Activated T-cell treated with anti-CD3 and anti-CD28 coated beads, Interleukin-2, amount 50 U/mL, for 24 hours (primary cell): ENCODE results near the gene OR52E8.

Experiments
- DNase-seq: peaks from one replicate; pipeline ENCODE4 v3.0.0-alpha.2; 2020
- H3K27ac Mint-ChIP-seq: 2 replicates; pipeline ENCODE4 v1.8.0; 2020; ENCODE audit warnings: mild to moderate bottlenecking, mixed read lengths
- H3K27me3 Mint-ChIP-seq: 2 replicates; pipeline ENCODE4 v1.8.0; 2020; ENCODE audit warnings: mixed read lengths
- H3K36me3 Mint-ChIP-seq: 2 replicates; pipeline ENCODE4 v1.8.0; 2020; ENCODE audit warnings: low read depth, mixed read lengths
- H3K4me1 Mint-ChIP-seq: 2 replicates; pipeline ENCODE4 v1.8.0; 2020; ENCODE audit warnings: low read depth, mixed read lengths
- H3K4me3 Mint-ChIP-seq: 2 replicates; pipeline ENCODE4 v1.8.0; 2020; ENCODE audit warnings: mild to moderate bottlenecking, moderate library complexity, mixed read lengths
- H3K9me3 Mint-ChIP-seq: 2 replicates; pipeline ENCODE4 v1.8.0; 2020; ENCODE audit warnings: mixed read lengths

OR52E8 gene

GRCh38 chr11:5857590-5857989 is at the start of gene OR52E8:
Gene OR52E8 (minus strand): TSS chr11:5857690. CDS start chr11:5857690, 0 bp downstream.
- Mint-ChIP-seq H3K9me3 (no peaks in the 10 kb centered on the region), H3K27ac (no peak within 1 kb of the TSS), H3K27me3 (peaks cover 38% of the 10 kb centered on the region), H3K4me3 (no peak within 1 kb of the TSS), H3K36me3 (no peaks in the 10 kb centered on the region), H3K4me1 (no peaks in the 10 kb centered on the region)
- no peak for DNase-seq

GRCh38 chr11:5899534-5899933 is 42.0 kb upstream of the OR52E8 start:
- H3K27ac Mint-ChIP-seq = no peak overlapping the region
- no peak for DNase-seq
- H3K27me3 Mint-ChIP-seq = peaks cover 5% of the 10 kb centered on the region
- H3K9me3 Mint-ChIP-seq = no peaks in the 10 kb centered on the region
- H3K36me3 Mint-ChIP-seq = no peaks in the 10 kb centered on the region
- no peak overlapping the region for H3K4me3 Mint-ChIP-seq
- H3K4me1 Mint-ChIP-seq = no peaks in the 10 kb centered on the region

- H3K27me3 Mint-ChIP-seq = peaks cover 3% of the 10 kb centered on the region
- no peaks in the 10 kb centered on the region for H3K9me3 Mint-ChIP-seq
- no peaks in the 10 kb centered on the region for H3K36me3 Mint-ChIP-seq
- no peak for DNase-seq
- no peak within 1 kb of the TSS for H3K4me3 Mint-ChIP-seq
- no peak within 1 kb of the TSS for H3K27ac Mint-ChIP-seq
- H3K4me1 Mint-ChIP-seq = no peaks in the 10 kb centered on the region
Observed at GRCh38 chr11:5892908-5893307, 35.4 kb upstream of the OR52E8 start, which contains the start of gene OR52E5. Gene OR52E5 (plus strand): TSS chr11:5893208. CDS start chr11:5900777, 7,569 bp downstream.

GRCh38 chr11:5891216-5891800 is 33.8 kb upstream of the OR52E8 start:
- Mint-ChIP-seq H3K9me3 (no peaks in the 10 kb centered on the region), H3K4me1 (no peaks in the 10 kb centered on the region), H3K36me3 (no peaks in the 10 kb centered on the region), H3K27ac (no peak overlapping the region), H3K4me3 (no peak overlapping the region), H3K27me3 (peaks cover 15% of the 10 kb centered on the region)
- no peak for DNase-seq

GRCh38 chr11:5887661-5888060 is 30.2 kb upstream of the OR52E8 start:
- H3K9me3 Mint-ChIP-seq = no peaks in the 10 kb centered on the region
- no peaks in the 10 kb centered on the region for H3K4me1 Mint-ChIP-seq
- no peak for DNase-seq
- H3K27ac Mint-ChIP-seq = no peak overlapping the region
- no peaks in the 10 kb centered on the region for H3K36me3 Mint-ChIP-seq
- H3K4me3 Mint-ChIP-seq = no peak overlapping the region
- H3K27me3 Mint-ChIP-seq = peaks cover 24% of the 10 kb centered on the region

- Mint-ChIP-seq H3K4me3 (no peak overlapping the region), H3K4me1 (no peaks in the 10 kb centered on the region), H3K27ac (no peak overlapping the region), H3K9me3 (no peaks in the 10 kb centered on the region), H3K36me3 (no peaks in the 10 kb centered on the region), H3K27me3 (peaks cover 24% of the 10 kb centered on the region)
- no peak for DNase-seq
Observed at GRCh38 chr11:5887172-5887571, 29.7 kb upstream of the OR52E8 start.

GRCh38 chr11:5881756-5882155 is 24.3 kb upstream of the OR52E8 start:
- Mint-ChIP-seq H3K4me3 (no peak overlapping the region), H3K27ac (no peak overlapping the region), H3K36me3 (no peaks in the 10 kb centered on the region), H3K4me1 (no peaks in the 10 kb centered on the region), H3K9me3 (no peaks in the 10 kb centered on the region), H3K27me3 (peaks cover 10% of the 10 kb centered on the region)
- no peak for DNase-seq

- no peak for DNase-seq
- Mint-ChIP-seq H3K4me3 (no peak within 1 kb of the TSS), H3K4me1 (no peaks in the 10 kb centered on the region), H3K9me3 (no peaks in the 10 kb centered on the region), H3K36me3 (no peaks in the 10 kb centered on the region), H3K27me3 (peaks cover 8% of the 10 kb centered on the region), H3K27ac (no peak within 1 kb of the TSS)
Observed at GRCh38 chr11:5880329-5880728, 22.8 kb upstream of the OR52E8 start, which contains the start of gene OR52E4. Gene OR52E4 (plus strand): TSS chr11:5880629. CDS start chr11:5884293, 3,664 bp downstream.

- no peaks in the 10 kb centered on the region for H3K9me3 Mint-ChIP-seq
- H3K27ac Mint-ChIP-seq = no peak overlapping the region
- H3K27me3 Mint-ChIP-seq = peaks cover 7% of the 10 kb centered on the region
- H3K4me1 Mint-ChIP-seq = no peaks in the 10 kb centered on the region
- H3K36me3 Mint-ChIP-seq = no peaks in the 10 kb centered on the region
- no peak for DNase-seq
- no peak overlapping the region for H3K4me3 Mint-ChIP-seq
Observed at GRCh38 chr11:5878564-5878963, 21.1 kb upstream of the OR52E8 start.

GRCh38 chr11:5865826-5866225 is 8.3 kb upstream of the OR52E8 start:
- no peak overlapping the region for H3K27ac Mint-ChIP-seq

GRCh38 chr11:5851002-5851401 is 6.5 kb downstream of the OR52E8 start:
- no peaks in the 10 kb centered on the region for H3K9me3 Mint-ChIP-seq
- H3K4me1 Mint-ChIP-seq = no peaks in the 10 kb centered on the region
- H3K4me3 Mint-ChIP-seq = no peak overlapping the region
- H3K27me3 Mint-ChIP-seq = peaks cover 33% of the 10 kb centered on the region
- DNase-seq = no peak
- H3K27ac Mint-ChIP-seq = no peak overlapping the region
- no peaks in the 10 kb centered on the region for H3K36me3 Mint-ChIP-seq

More at GRCh38 chr11:5865826-5866225, 8.3 kb upstream of the OR52E8 start:
- Mint-ChIP-seq H3K4me1 (no peaks in the 10 kb centered on the region), H3K9me3 (no peaks in the 10 kb centered on the region), H3K36me3 (no peaks in the 10 kb centered on the region), H3K27me3 (peaks cover 29% of the 10 kb centered on the region), H3K4me3 (no peak overlapping the region)
- DNase-seq = no peak

- Mint-ChIP-seq H3K9me3 (no peaks in the 10 kb centered on the region), H3K27ac (no peak overlapping the region), H3K27me3 (peaks cover 12% of the 10 kb centered on the region), H3K36me3 (no peaks in the 10 kb centered on the region), H3K4me1 (no peaks in the 10 kb centered on the region), H3K4me3 (no peak overlapping the region)
- no peak for DNase-seq
Observed at GRCh38 chr11:5847711-5848110, 9.8 kb downstream of the OR52E8 start.

- peaks cover 8% of the 10 kb centered on the region for H3K27me3 Mint-ChIP-seq
- no peaks in the 10 kb centered on the region for H3K36me3 Mint-ChIP-seq
- H3K4me1 Mint-ChIP-seq = no peaks in the 10 kb centered on the region
- no peak overlapping the region for H3K4me3 Mint-ChIP-seq
- H3K27ac Mint-ChIP-seq = no peak overlapping the region
- no peaks in the 10 kb centered on the region for H3K9me3 Mint-ChIP-seq
- no peak for DNase-seq
Observed at GRCh38 chr11:5846701-5847100, 10.8 kb downstream of the OR52E8 start.

GRCh38 chr11:5841797-5842196 is 15.7 kb downstream of the OR52E8 start, which contains the start of gene OR52E6:
Gene OR52E6 (minus strand): TSS chr11:5841897. CDS start chr11:5841897, 0 bp downstream.
- no peak within 1 kb of the TSS for H3K4me3 Mint-ChIP-seq

GRCh38 chr11:5837695-5838094 is 19.8 kb downstream of the OR52E8 start:
- no peak for DNase-seq
- no peak overlapping the region for H3K27ac Mint-ChIP-seq
- H3K9me3 Mint-ChIP-seq = no peaks in the 10 kb centered on the region
- no peaks in the 10 kb centered on the region for H3K36me3 Mint-ChIP-seq
- H3K4me3 Mint-ChIP-seq = no peak overlapping the region
- H3K27me3 Mint-ChIP-seq = peaks cover 38% of the 10 kb centered on the region
- no peaks in the 10 kb centered on the region for H3K4me1 Mint-ChIP-seq

More at GRCh38 chr11:5841797-5842196, 15.7 kb downstream of the OR52E8 start, which contains the start of gene OR52E6:
- no peaks in the 10 kb centered on the region for H3K4me1 Mint-ChIP-seq
- H3K36me3 Mint-ChIP-seq = no peaks in the 10 kb centered on the region
- no peak within 1 kb of the TSS for H3K27ac Mint-ChIP-seq
- H3K9me3 Mint-ChIP-seq = no peaks in the 10 kb centered on the region
- peaks cover 36% of the 10 kb centered on the region for H3K27me3 Mint-ChIP-seq
- no peak for DNase-seq
